GM19395 (cell line): ENCODE measurements around the gene MC2R.
A peak's percentile ranks its signal among the peaks of the same experiment; 100 is the strongest.
"Not testable (repeated sequence)": the region's sequence is repeated elsewhere in the genome, so short reads cannot be mapped to it uniquely, and the experiment has no call there.

Source experiments
- ATAC-seq: cut with Tn5 transposase; IDR thresholded peaks from one replicate; pipeline ENCODE4 v1.9.1; 2021; ENCODE audit warnings: mild to moderate bottlenecking, moderate library complexity; ENCODE audit not compliant: unreplicated experiment

The MC2R gene

DNA sequence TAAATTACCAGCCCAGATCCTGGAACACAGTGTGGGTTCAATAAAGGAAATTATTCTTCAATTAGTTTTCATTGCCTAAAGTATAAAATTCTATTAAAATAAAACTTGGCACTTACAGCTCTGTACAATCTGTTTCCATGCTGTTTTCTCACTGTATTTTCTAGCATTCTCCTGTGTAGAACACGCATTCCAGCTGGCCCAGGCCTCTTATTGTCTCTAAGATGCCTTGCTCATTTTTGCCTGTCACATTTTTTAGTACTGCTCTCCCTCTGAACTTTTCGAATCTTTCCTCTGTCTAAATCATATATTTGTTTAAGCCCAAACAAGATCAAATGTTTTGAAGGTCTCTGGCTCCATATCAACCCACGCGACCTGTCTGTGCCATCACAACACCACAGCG lies 20.8 kb downstream of the MC2R start:
- no peak for ATAC-seq

DNA sequence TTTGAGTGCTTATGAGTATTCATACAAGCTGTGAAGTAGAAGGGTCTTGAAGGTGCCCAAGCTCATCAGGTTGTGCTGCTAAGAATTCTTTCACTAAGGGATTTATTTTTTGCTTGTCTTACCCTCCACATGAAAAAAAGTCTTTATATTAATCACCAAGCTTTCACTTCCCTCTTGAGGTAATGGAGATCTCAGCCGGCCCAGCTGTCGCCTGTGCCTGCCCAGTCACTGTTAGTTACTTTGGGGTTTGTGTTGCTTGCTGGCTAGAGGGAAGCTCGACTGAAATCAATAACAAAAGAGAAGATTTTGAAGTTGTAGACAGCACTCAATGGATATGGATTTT lies 21.9 kb downstream of the MC2R start:
- ATAC-seq, result peak; percentile 99

DNA sequence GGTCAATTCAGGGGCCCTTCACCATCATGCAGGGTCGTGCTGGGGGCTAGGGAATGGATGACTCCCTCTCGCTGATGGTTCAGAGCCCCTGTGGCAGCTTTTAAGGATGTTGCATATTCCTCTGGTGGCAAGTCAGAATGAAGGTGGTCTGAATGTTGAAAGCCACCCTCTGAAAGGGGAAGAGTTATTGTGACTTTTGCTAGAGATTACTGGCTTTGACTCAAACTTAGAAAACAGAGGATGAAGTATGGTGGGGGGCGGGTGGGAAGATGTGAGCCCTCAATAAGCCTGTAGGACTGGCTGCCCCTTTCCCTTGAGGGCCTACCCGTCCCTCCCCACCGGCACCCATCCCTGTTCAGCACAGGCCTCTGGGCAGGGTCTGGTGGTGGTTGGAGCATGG lies 23.2 kb downstream of the MC2R start:
- no peak for ATAC-seq

DNA sequence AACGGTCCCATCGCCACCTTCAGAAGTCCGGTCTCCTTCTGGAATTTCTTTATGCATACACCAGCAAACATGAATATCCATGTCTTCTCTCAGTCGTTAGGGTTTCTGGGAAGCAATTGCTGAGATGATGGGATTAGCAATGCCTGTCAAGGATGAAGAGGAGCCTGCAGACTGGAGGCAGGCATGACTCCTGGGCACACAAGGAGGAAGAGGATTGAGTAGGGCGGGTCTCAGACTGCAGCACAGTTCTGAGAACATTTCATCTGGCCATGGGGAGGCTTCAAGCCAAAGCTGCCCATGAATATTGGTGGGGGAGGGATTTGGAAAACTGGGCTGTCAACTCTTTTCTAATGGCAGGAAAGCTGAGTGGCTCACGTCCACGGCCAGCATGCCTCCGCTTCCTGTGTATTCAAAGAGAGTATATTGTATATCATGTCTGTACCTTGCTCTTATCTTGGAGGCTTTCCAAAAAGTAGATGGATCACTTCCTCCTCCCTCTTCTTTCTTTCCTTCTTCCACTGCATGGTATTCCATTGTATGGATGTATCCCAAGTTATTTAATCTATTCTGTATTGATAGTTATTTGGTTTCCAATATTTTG lies 24.5 kb downstream of the MC2R start:
- no peak for ATAC-seq

DNA sequence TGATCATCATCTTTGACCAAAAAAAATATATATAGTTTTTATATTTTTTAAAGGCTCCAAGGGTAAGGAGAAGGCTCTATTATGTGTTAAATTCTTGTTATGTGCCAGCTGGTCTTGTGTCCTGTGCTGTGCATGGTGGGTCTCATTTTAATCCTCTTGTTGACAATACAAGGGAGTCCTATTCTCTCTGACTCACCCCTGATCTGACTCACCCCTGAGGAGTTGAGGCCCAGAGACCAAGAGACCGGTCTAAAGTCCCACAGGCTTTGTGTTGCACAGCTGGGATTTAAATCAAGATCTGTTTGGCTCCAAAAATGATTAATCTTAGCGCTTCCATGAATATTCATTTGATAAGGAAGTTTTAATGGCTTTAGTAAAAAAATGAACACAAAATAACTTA lies 25.7 kb downstream of the MC2R start:
- ATAC-seq, result no peak

DNA sequence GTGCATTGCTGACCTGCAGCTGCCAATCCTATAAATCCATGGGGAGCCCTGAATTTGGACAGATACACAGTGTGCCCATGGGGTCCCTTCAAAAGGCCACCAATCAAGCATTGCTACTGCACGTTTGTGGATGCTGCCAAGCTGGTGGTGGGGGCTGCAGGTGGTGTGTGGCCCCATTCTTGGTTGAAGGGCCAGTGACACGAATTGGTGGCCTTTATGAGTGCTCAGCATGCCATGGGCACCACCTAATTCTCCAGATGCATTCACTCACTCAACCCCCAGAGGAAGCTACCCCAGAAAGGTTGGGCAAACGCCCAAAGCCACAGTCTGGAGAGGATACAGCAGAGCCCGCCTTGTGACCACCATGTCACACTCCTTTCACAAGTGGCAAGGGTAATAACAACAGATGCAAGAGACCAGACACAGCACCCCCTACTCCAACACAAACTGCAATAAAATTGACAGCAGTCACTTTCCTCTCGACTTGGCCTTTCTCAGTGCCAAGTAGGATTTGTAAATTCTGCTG lies 27.1 kb downstream of the MC2R start:
- ATAC-seq, result no peak

DNA sequence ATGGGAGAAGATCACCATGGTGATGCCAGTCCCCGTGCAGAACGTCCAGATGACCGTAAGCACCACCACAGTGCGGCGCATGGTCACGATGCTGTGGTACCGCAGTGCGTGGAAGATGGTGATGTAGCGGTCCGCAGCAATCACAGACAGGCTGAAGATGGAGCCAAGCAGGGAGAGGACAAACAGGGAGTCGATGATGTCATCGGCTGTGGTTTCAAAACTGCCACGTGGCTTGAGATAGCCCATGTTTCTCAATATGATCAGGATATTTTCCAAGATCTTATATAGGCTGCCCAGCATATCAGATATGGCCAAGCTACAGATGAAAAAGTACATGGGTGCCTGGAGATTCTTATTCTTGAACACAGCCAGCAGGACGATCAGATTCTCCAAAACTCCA lies 30.3 kb downstream of the MC2R start:
- no peak for ATAC-seq

DNA sequence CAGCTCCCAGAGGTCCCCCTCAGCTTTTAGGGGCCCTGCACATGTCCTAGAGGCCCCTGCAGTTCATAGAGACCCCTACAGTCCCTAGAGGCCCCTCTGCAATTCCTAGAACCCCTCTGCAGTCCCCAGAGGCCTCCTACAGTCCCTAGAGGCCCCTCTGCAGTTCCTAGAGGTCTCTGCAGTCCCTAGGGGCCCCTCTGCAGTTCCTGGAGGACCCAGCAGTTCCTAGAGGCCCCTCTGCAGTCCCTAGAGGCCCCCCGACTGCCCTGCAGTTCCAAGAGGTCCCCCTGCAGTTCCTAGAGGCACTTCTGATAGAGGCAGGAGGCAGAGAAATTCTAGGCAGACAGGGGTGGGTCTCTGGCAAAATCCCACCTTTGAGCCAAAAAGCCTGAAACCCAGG lies 35.4 kb downstream of the MC2R start:
- no peak for ATAC-seq

DNA sequence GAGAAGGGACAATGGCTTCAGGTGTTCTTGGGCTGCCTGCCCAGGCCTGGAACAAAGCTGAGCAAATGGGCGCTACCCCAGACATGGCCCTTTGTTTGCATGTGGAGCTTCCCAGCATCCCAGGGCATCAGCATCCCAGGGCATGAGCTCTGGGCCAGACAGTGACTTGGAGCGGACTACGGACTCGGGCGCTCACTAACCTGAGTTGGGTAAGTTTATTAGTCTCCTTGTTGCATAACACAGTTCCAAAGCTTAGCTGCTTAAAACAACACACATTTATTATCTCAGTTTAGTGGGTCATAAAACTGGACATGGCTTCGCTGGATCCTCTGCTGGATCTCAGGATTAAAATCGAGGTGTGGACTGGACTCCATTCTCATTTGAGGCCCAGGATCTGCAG lies 35.8 kb downstream of the MC2R start:
- no peak for ATAC-seq

DNA sequence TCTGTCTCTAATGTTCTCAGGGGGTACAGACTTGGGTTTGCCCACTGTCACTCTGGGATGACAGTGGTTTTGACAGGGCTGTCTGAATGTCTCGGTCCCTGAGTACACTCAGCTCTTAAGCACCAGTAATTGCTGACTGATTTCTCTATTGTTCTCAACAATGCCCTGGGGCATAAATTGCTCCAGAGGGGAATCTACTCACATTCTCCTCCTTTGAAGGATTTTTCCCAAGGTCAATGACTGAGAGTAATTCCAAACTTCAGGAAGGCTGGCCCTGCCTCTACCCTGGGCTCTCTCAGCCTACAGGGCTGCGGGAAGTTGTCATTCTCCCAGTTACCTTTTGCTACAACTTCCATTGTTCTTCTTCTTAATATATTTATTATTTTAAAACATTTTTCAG lies 36.5 kb downstream of the MC2R start:
- no peak for ATAC-seq

DNA sequence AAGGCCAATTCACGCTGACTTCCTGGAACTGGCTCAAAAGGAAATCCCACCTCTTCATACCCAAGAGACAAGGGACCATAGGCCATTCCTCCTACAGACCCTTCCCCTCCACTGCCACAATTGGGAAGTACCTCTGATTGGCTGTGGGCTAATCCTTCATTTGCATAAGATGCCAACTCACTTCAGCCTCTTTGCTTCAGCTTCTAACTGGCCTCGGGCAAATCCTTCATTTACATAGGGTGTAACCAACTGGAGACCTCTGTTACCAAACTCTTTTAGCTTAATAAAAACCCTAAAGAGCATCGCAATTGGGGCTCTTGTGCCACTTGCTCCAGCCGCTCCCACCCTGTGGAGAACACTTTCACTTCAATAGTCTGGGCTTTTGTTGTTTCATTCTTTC lies 38.2 kb downstream of the MC2R start:
- no peak for ATAC-seq

DNA sequence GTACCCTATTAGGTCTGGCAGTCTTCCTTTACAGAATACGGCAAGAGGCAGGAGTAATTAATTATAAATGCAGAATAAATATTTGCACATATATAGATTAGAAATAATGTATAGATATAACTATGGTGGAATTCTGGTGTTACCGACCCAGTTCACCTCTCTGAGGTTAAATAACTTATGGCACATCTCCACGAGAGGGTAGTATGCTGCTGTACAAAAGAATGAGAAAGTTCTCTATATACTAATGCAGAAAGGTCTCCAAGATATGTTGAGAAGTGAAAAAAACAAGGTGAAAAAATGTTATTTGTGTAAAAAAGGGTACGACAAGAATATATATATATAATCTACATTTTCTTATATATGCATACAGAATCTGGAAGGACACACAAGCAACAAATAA lies 40.8 kb downstream of the MC2R start:
- no peak for ATAC-seq

DNA sequence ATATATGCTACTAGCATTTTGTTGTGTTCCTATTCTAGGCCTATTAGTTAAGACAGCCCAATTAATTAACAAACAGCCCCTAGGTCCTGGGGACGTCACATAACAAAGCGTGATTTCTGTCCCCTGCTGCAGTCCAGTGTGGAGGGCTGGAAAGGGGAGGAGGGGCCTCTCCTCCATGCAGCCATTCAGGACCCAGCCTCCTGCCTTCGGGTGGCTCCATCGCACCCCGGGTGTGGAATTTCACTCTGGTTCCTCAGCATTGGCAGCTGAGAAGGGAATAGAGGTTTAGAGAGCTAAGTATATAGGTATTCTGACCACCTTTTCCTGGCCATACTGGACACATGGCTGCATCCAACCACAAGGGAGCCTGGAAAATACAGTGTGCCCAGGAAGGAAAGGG lies 42.4 kb downstream of the MC2R start:
- ATAC-seq, result no peak

DNA sequence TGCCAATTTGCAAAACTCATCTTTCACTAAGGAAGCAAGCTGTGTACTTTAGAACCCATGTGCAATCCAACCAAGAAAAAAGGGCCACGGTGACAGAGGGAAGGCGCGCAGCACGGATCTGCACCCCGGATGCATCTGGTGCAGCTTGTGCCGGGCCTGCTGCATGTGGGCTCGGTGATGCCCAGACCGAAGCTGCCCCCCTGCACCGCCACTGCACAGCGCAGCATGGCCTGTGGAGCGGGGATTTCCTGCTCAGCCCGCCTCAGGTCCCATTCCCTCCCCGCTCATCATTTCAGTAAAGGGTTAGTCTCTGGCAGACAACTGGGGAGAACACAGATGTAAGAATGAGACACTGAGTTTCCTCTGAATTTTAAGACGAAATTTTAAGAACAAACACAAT lies 43.0 kb downstream of the MC2R start:
- no peak for ATAC-seq

DNA sequence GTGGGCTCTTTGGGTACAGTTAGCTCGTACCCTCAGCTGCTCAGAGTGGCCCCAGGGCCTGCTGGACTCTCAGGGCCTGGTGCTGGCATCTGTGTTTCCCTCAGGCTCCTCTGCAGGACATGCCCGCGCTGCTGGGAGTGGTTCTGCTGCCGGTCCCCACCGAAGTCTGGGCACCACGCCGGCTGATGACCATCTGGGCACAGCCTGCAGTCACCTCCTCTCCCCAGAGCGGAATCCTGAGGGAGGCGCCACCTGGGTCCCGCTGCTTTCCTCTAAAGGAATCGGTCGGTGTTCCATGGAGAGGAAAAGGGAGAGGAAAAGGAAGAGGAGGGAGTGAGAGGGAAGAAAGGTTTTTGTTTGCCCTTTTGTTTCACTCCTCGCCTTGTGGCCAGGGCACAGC lies 43.6 kb downstream of the MC2R start:
- ATAC-seq, result no peak

DNA sequence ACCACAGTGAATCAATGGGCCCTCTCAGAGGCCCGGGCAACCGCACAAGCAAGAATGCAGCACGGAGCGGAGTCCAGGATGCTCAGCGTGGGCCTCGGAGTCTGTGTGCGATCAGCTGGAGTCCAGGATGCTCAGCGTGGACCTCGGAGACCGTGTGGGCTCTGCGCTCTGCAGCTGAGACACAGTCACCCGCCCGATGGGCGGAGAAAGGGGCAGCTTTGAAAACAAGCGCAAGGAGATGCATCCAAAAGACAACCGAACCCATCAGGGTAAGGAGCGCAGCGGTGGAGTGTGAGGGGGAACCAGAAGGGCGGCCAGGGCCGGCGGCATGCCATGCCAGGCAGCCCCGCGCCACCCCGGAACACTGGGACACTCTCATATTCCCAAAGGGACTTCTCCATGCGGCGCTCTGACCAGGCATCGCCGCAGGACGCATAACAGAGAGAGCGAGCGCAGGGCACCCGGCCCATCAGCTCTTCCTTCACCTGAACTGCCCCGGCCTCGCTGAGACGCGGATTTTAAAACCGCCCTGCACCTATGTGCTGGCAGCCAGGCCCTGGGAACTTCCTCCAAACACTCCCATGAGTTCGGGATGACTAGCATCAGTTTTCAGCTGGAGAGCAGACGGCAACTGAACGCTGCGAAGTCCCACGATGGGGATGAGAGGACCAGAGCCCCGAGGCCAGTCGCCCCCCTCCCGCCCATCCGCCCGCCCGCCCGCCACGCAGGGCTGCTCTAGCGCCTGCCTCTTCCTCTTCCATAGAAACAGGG lies 46.6 kb downstream of the MC2R start:
- ATAC-seq, result no peak

DNA sequence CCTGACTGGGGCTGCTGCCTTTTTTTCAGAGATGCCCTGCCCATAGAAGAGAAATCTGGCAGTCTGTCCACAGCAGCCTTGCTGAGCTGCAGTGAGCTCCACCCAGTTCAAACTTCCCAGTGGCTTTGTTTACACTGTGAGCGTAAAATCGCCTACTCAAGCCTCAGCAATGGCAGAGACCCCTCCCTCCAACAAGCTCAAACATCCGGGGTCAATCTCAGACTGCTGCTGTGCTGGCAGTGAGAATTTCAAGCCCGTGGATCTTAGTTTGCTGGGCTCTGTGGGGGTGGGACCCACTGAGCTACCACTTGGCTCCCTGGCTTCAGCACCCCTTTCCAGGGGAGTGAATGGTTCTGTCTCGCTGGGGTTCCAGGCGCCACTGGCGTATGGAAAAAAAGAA lies 52.4 kb downstream of the MC2R start:
- ATAC-seq, result not testable (repeated sequence)

DNA sequence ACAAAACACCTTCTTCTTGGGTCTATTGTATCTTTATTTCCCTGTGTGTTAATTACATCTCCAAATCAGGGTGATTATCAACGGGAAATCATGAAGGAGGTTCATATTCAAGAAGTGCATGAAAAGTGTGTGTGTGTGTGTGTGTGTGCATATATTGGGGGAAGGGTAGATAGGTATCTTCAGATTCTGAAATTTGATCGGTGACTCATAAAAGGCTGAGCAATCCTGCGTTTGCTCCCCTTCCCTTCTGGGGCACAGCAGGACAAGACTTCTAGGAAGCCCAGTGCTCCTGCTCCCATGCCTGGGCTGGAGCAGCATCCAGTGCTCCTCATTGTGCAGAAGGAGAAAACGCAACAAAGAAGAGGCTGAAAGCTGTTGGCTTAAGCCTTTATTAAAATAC lies 65.5 kb downstream of the MC2R start:
- ATAC-seq, result no peak

DNA sequence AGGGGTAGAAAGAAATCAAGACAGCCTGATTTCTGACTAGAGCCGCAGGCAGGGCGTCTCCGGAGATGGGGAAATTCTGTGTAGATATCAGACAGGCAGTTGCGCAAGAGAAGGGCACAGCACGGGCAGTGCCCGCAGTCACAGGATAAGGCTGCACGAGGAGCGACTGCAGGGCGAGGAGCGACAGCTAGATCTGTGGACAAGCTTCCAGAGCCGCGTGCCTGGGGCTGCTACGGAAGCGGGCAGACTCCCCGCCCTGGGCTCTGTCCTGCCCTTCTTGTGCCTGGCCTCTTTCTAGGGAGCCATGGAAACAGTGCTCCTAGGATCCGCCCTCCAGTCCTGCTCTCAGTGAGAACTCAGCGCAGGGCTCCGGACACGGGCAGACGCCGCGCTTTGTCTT lies 78.8 kb downstream of the MC2R start:
- ATAC-seq, result no peak

DNA sequence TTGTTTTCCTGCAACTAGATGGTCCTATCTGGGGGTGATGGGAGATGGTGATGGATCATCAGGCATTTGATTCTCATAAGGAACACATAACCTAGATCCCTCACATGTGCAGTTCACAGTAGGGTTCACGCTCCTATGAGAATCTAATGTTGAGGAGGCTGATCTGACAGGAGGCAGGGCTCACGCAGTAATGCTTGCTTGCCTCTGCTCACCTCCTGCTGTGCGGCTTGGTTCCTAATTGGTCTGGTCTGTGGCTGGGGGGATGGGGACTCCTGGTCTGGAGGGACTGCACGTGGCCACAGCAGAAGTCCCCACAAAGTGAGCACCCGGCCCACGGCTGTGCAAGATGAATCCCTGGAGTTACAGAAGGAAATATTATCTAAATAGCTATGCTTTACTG lies 80.1 kb downstream of the MC2R start:
- no peak for ATAC-seq

DNA sequence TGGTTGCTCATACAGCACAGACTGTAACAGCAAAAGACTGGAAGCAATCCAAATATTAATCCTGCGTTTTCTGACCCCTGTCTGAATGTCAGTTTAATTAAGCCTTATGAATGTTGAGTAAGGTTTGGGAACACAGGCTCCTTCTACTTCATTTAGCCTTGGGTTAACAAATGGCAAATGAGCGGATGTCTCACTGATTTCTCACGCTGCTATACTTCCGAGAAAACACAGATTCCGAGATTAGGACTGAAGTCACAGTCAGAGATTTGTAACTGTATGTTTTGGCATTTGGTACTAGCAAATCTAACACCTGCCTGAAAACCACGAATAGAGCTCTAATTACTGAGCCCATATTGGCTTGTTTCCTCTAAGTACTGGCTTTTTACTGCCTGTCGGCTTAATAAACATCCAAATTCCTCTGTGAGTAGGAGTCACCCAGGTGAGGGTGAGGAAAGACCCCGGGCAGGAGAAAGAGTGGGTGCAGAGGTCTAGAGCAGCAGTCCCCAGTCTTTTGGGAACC lies 80.8 kb downstream of the MC2R start:
- no peak for ATAC-seq
